GM21515 (cell line): Measurements from ENCODE around the gene COL20A1.
"Not testable (repeated sequence)": the region's sequence is repeated elsewhere in the genome, so short reads cannot be mapped to it uniquely, and the experiment has no call there.

Experiments used
- ATAC-seq: cut with Tn5 transposase; IDR thresholded peaks from one replicate; pipeline ENCODE4 v1.9.1; 2021; ENCODE audit not compliant: unreplicated experiment

The COL20A1 gene

GRCh38 chr20:63330940-63331339 lies 38.0 kb downstream of the COL20A1 start:
- ATAC-seq: no peak

GRCh38 chr20:63331741-63332400 lies 38.9 kb downstream of the COL20A1 start:
- ATAC-seq: no peak

- ATAC-seq: no peak
Observed at GRCh38 chr20:63332488-63333240, 39.7 kb downstream of the COL20A1 start.

- no peak for ATAC-seq
Observed at GRCh38 chr20:63333241-63333836, 40.4 kb downstream of the COL20A1 start.

GRCh38 chr20:63334356-63334755 lies 41.4 kb downstream of the COL20A1 start:
- no peak for ATAC-seq

- ATAC-seq: not testable (repeated sequence)
Observed at GRCh38 chr20:63335060-63335459, 42.1 kb downstream of the COL20A1 start.

- no peak for ATAC-seq
Observed at GRCh38 chr20:63335711-63336110, 42.7 kb downstream of the COL20A1 start.

GRCh38 chr20:63336232-63336752 lies 43.3 kb downstream of the COL20A1 start:
- no peak for ATAC-seq

GRCh38 chr20:63337786-63338420 lies 44.9 kb downstream of the COL20A1 start:
- ATAC-seq: no peak

- ATAC-seq: not testable (repeated sequence)
Observed at GRCh38 chr20:63339154-63340094, 46.4 kb downstream of the COL20A1 start.

- ATAC-seq: not testable (repeated sequence)
Observed at GRCh38 chr20:63340158-63340688, 47.2 kb downstream of the COL20A1 start.

- ATAC-seq: no peak
Observed at GRCh38 chr20:63342561-63343459, 49.8 kb downstream of the COL20A1 start.

- ATAC-seq: no peak
Observed at GRCh38 chr20:63343460-63344445, 50.8 kb downstream of the COL20A1 start.

- no peak for ATAC-seq
Observed at GRCh38 chr20:63344616-63345327, 51.8 kb downstream of the COL20A1 start.

- ATAC-seq: no peak
Observed at GRCh38 chr20:63345328-63346100, 52.5 kb downstream of the COL20A1 start.
